ENCODE results near the gene SUMO3. TPM values are rescaled to one million over a fixed set of nuclear protein-coding genes. Genes with fewer than 3 reads are reported as not detected.

Gene SUMO3
- total and polyA plus RNA-seq, 2 of the 8 experiments (the other 6 are each of a cell fraction or from before 2014, with no cell fraction given): 96.8 to 101 TPM

DNA sequence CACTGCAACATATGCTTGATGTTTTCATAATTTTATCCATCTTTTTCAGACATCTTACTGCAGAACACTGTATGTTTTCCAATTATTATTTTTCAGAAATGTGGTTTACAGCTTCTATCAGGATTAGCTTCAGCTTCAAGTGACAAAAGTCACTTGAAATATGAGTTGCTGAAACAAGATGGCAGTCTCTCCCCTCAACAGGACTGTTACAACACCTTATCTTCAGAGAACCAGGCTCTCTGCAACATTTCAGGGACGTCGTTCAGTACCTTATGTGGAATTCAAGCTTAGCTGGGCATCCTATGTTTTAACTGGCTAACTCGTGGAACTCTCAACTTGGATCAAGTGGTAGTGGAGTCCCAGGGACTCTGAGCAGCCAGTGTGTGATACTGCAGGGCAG lies 14.2 kb downstream of the SUMO3 start (continued):
- TF ChIP-seq, protein P1, sequence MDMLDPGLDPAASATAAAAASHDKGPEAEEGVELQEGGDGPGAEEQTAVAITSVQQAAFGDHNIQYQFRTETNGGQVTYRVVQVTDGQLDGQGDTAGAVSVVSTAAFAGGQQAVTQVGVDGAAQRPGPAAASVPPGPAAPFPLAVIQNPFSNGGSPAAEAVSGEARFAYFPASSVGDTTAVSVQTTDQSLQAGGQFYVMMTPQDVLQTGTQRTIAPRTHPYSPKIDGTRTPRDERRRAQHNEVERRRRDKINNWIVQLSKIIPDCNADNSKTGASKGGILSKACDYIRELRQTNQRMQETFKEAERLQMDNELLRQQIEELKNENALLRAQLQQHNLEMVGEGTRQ (IDR thresholded peaks at IDR 0.05; ENCODE audit: low read length): no peak
- TF ChIP-seq CHD2 (IDR thresholded peaks at IDR 0.05; ENCODE audit: low read length) (no peak), TAF1 (IDR thresholded peaks at IDR 0.05; ENCODE audit: low read depth, low read length) (no peak), JUN (IDR thresholded peaks at IDR 0.05; ENCODE audit: low read depth, low read length) (no peak), TCF12 (IDR thresholded peaks at IDR 0.05; ENCODE audit: low read depth, low read length) (no peak), RAD21 (IDR thresholded peaks at IDR 0.05 in 1 of 2, conservative IDR thresholded peaks at IDR 0.05 in 1 of 2; ENCODE audit: low read depth in 2 of 2, low read length in 2 of 2) (no peak), SP4 (IDR thresholded peaks at IDR 0.05; ENCODE audit: low read length) (no peak)
